ENCODE measurements around the gene KRT78.

GRCh38 chr12:52824741-52825410, 23.9 kb downstream of the KRT78 start:
- no peak for TF ChIP-seq CTCF (IDR thresholded peaks at IDR 0.05)
- TF ChIP-seq POLR2AphosphoS5 (IDR thresholded peaks at IDR 0.05): no peak
- no peak for TF ChIP-seq POLR2A (IDR thresholded peaks at IDR 0.05)

Data from stomach (tissue), 4 donors.